Naive thymus-derived CD4-positive, alpha-beta T cell (primary cell): ENCODE results near the gene TMEM82. TPM values are rescaled to one million over a fixed set of nuclear protein-coding genes. Genes with fewer than 3 reads are reported as not detected.

Source experiments
- ATAC-seq: fragments of 150-1000 bp; cut with Tn5 transposase; 2 replicates; pipeline ENCODE4 v1.10.0; 2021; ENCODE audit warnings: mild to moderate bottlenecking, moderate library complexity
- CTCF ChIA-PET: fragments of 350-600 bp; sonication (Branson Sonifier 250); formaldehyde crosslinking; loops from one replicate; lab custom pipeline; 2021; ENCODE audit warnings: antibody characterized with exemption; lab: Charles Lee
- POLR2A ChIA-PET: fragments of 350-600 bp; sonication (Branson Sonifier 250); formaldehyde crosslinking; loops from one replicate; lab custom pipeline; 2021; ENCODE audit warnings: antibody characterized with exemption, inconsistent platforms; lab: Charles Lee
- DNase-seq, 9 donors: peaks; one replicate each; pipeline versions ENCODE4 v3.0.0 to v3.0.0-alpha.2; 2020 to 2022; ENCODE audit warnings: mixed read lengths in 1 of 9
- H3K27ac ChIP-seq: one replicate; pipeline ENCODE4 v1.7.0; 2013; ENCODE audit warnings: mild to moderate bottlenecking, low read depth, low read length, moderate library complexity
- H3K27me3 ChIP-seq, 2 donors: one replicate each; pipeline ENCODE4 v1.7.0; 2013; ENCODE audit warnings: low read length in 2 of 2, mild to moderate bottlenecking in 2 of 2, moderate library complexity in 2 of 2; ENCODE audit not compliant: control insufficient read depth in 2 of 2, insufficient read depth in 2 of 2
- H3K36me3 ChIP-seq, 3 experiments: 1 replicate in 2 of 3; 2 replicates in 1 of 3; pipeline ENCODE4 v1.7.0; 2013; ENCODE audit warnings: low read length in 3 of 3, mild to moderate bottlenecking in 3 of 3, moderate library complexity in 1 of 3; ENCODE audit not compliant: insufficient read depth in 3 of 3, control insufficient read depth in 2 of 3
- H3K4me1 ChIP-seq, 2 donors: one replicate each; pipeline ENCODE4 v1.7.0; 2013; ENCODE audit warnings: low read length in 2 of 2, mild to moderate bottlenecking in 2 of 2, moderate library complexity in 1 of 2; ENCODE audit not compliant: control insufficient read depth in 2 of 2, insufficient read depth in 2 of 2
- H3K4me3 ChIP-seq: 2 replicates; pipeline ENCODE4 v1.7.0; 2013; ENCODE audit warnings: mild to moderate bottlenecking, low read length
- H3K9me3 ChIP-seq, 3 experiments: 1 replicate in 2 of 3; 2 replicates in 1 of 3; pipeline ENCODE4 v1.7.0; 2013; ENCODE audit warnings: low read length in 3 of 3; ENCODE audit not compliant: control insufficient read depth in 2 of 3
- H3K27ac Mint-ChIP-seq, 9 donors: one replicate each; pipeline ENCODE4 v1.8.0; 2020 to 2022; ENCODE audit warnings: mixed read lengths in 9 of 9, mild to moderate bottlenecking in 8 of 9, moderate library complexity in 5 of 9, inconsistent platforms in 2 of 9
- H3K27me3 Mint-ChIP-seq, 5 donors: one replicate each; pipeline ENCODE4 v1.8.0; 2021 to 2022; ENCODE audit warnings: mixed read lengths in 5 of 5, mild to moderate bottlenecking in 1 of 5
- H3K36me3 Mint-ChIP-seq, 5 donors: one replicate each; pipeline ENCODE4 v1.8.0; 2020 to 2022; ENCODE audit warnings: mixed read lengths in 5 of 5, mild to moderate bottlenecking in 3 of 5, inconsistent platforms in 1 of 5
- H3K4me1 Mint-ChIP-seq, 7 donors: one replicate each; pipeline ENCODE4 v1.8.0; 2020 to 2022; ENCODE audit warnings: mixed read lengths in 7 of 7, mild to moderate bottlenecking in 3 of 7, inconsistent platforms in 1 of 7
- H3K4me3 Mint-ChIP-seq, 10 donors: one replicate each; pipeline ENCODE4 v1.8.0; 2020 to 2022; ENCODE audit warnings: mild to moderate bottlenecking in 10 of 10, mixed read lengths in 10 of 10, moderate library complexity in 6 of 10, inconsistent platforms in 2 of 10
- H3K9me3 Mint-ChIP-seq, 11 donors: one replicate each; pipeline ENCODE4 v1.8.0; 2020 to 2022; ENCODE audit warnings: mixed read lengths in 11 of 11, mild to moderate bottlenecking in 4 of 11, inconsistent platforms in 1 of 11, moderate library complexity in 1 of 11
- intact Hi-C, 2 donors: fragments of 100-400 bp; cut with micrococcal nuclease; formaldehyde crosslinking; loops; one replicate each; pipeline ENCODE4 v1.15.1; 2023
- polyA plus RNA-seq, 2 donors: library from polyadenylated mRNA; unstranded; fragments of 300-500 nt; fragmentation: Illumina TruSeq; gene quantifications; one replicate each; pipeline ENCODE4 v1.2.3, GENCODE V29; 2021
- total RNA-seq, 6 experiments: library from RNA in 5 of 6; stranded (reverse) in 5 of 6; gene quantifications; 1 replicate in 5 of 6; 2 replicates in 1 of 6; pipeline ENCODE4 v1.2.3 and lab custom pipeline; 2021 to 2026

Gene TMEM82
- total and polyA plus RNA-seq, 7 experiments from 2014 or later = not detected

- H3K4me1 Mint-ChIP-seq = peaks cover 5 to 7% (median 6%) of the 10 kb centered on the region in 7 donors
- H3K36me3 Mint-ChIP-seq = no peaks in the 10 kb centered on the region
- ATAC-seq (no peak), DNase-seq (no peak)
- Histone ChIP-seq H3K9me3 (no peaks in the 10 kb centered on the region), H3K36me3 (no peaks in the 10 kb centered on the region), H3K4me3 (no peak overlapping the region), H3K4me1 (no peaks in the 10 kb centered on the region), H3K27ac (no peak overlapping the region), H3K27me3 (no peaks in the 10 kb centered on the region)
- POLR2A ChIA-PET = no interaction called here
- intact Hi-C loops = loop anchor here in 1 of 2 donors (5.0 kb wide), 1 partner anchor 167 kb away; no protein-coding TSS in a partner anchor
- H3K9me3 Mint-ChIP-seq = no peaks in the 10 kb centered on the region
- no peak overlapping the region for H3K27ac Mint-ChIP-seq
- no peak overlapping the region for H3K4me3 Mint-ChIP-seq
- CTCF ChIA-PET = no interaction called here
- no peaks in the 10 kb centered on the region for H3K27me3 Mint-ChIP-seq
Observed at GRCh38 chr1:15744122-15744679, 1.9 kb downstream of the TMEM82 start.

- no peaks in the 10 kb centered on the region for H3K4me1 Mint-ChIP-seq
- Histone ChIP-seq H3K27ac (no peak overlapping the region), H3K27me3 (no peaks in the 10 kb centered on the region), H3K4me1 (no peaks in the 10 kb centered on the region), H3K36me3 (no peaks in the 10 kb centered on the region), H3K9me3 (no peaks in the 10 kb centered on the region), H3K4me3 (no peak overlapping the region)
- H3K36me3 Mint-ChIP-seq = no peaks in the 10 kb centered on the region
- no peak overlapping the region for H3K4me3 Mint-ChIP-seq
- intact Hi-C loops = no loop called here
- no peak overlapping the region for H3K27ac Mint-ChIP-seq
- ATAC-seq (no peak), DNase-seq (no peak)
- H3K27me3 Mint-ChIP-seq = peaks cover 0 to 9% (median 0%) of the 10 kb centered on the region in 5 donors
- no peaks in the 10 kb centered on the region for H3K9me3 Mint-ChIP-seq
- ChIA-PET CTCF (no interaction called here), POLR2A (no interaction called here)
Observed at GRCh38 chr1:15747378-15747777, 5.1 kb downstream of the TMEM82 start.

- Histone ChIP-seq H3K27ac (no peak overlapping the region), H3K36me3 (no peaks in the 10 kb centered on the region), H3K27me3 (no peaks in the 10 kb centered on the region), H3K9me3 (no peaks in the 10 kb centered on the region), H3K4me1 (no peaks in the 10 kb centered on the region), H3K4me3 (no peak overlapping the region)
- ChIA-PET POLR2A (no interaction called here), CTCF (no interaction called here)
- intact Hi-C loops = no loop called here
- Mint-ChIP-seq H3K4me3 (no peak overlapping the region), H3K4me1 (no peaks in the 10 kb centered on the region), H3K27ac (no peak overlapping the region), H3K9me3 (no peaks in the 10 kb centered on the region), H3K27me3 (peaks cover 0 to 9% (median under 1%) of the 10 kb centered on the region in 5 donors), H3K36me3 (no peaks in the 10 kb centered on the region)
- DNase-seq (no peak), ATAC-seq (no peak)
Observed at GRCh38 chr1:15748264-15748663, 6.0 kb downstream of the TMEM82 start.

GRCh38 chr1:15748690-15749398, 6.5 kb downstream of the TMEM82 start:
- Histone ChIP-seq H3K9me3 (no peaks in the 10 kb centered on the region), H3K27ac (no peak overlapping the region), H3K27me3 (no peaks in the 10 kb centered on the region), H3K4me3 (no peak overlapping the region), H3K4me1 (no peaks in the 10 kb centered on the region), H3K36me3 (no peaks in the 10 kb centered on the region)
- Mint-ChIP-seq H3K27ac (no peak overlapping the region), H3K36me3 (no peaks in the 10 kb centered on the region), H3K4me1 (no peaks in the 10 kb centered on the region), H3K27me3 (peaks cover 0 to 13% (median 4%) of the 10 kb centered on the region in 5 donors), H3K9me3 (no peaks in the 10 kb centered on the region), H3K4me3 (no peak overlapping the region)
- intact Hi-C loops = no loop called here
- DNase-seq = no peak
- ChIA-PET CTCF (no interaction called here), POLR2A (interaction anchor here (0.6 kb wide), 1 partner anchor 227 kb away, joined by 4 read pairs; the partner anchor contains the start of gene ZBTB17)
- no peak for ATAC-seq

GRCh38 chr1:15749399-15750291, 7.3 kb downstream of the TMEM82 start:
- H3K9me3 ChIP-seq = no peaks in the 10 kb centered on the region
- Mint-ChIP-seq H3K27me3 (peaks cover 0 to 13% (median 4%) of the 10 kb centered on the region in 5 donors), H3K36me3 (no peaks in the 10 kb centered on the region), H3K27ac (no peak overlapping the region), H3K4me1 (no peaks in the 10 kb centered on the region), H3K9me3 (no peaks in the 10 kb centered on the region), H3K4me3 (no peak overlapping the region)
- no peaks in the 10 kb centered on the region for H3K27me3 ChIP-seq
- no peaks in the 10 kb centered on the region for H3K4me1 ChIP-seq
- CTCF ChIA-PET = no interaction called here
- DNase-seq = no peak
- H3K36me3 ChIP-seq = no peaks in the 10 kb centered on the region
- POLR2A ChIA-PET = interaction anchor here (0.6 kb wide), 1 partner anchor 226 kb away, joined by 4 read pairs; the partner anchor contains the start of gene ZBTB17
- H3K4me3 ChIP-seq = no peak overlapping the region
- no peak for ATAC-seq
- H3K27ac ChIP-seq = no peak overlapping the region
- intact Hi-C loops = no loop called here

GRCh38 chr1:15750924-15751323, 8.6 kb downstream of the TMEM82 start:
- H3K27me3 ChIP-seq = no peaks in the 10 kb centered on the region
- ATAC-seq = no peak
- H3K9me3 Mint-ChIP-seq = peaks cover 0 to 1% (median 0%) of the 10 kb centered on the region in 11 donors
- peaks cover 6 to 24% (median 9%) of the 10 kb centered on the region in 5 donors for H3K27me3 Mint-ChIP-seq
- no peaks in the 10 kb centered on the region for H3K4me1 ChIP-seq
- H3K27ac Mint-ChIP-seq = no peak overlapping the region
- H3K9me3 ChIP-seq = no peaks in the 10 kb centered on the region
- H3K4me3 Mint-ChIP-seq = no peak overlapping the region
- peaks cover 0 to 8% (median under 1%) of the 10 kb centered on the region in 7 donors for H3K4me1 Mint-ChIP-seq
- no peak overlapping the region for H3K27ac ChIP-seq
- POLR2A ChIA-PET = no interaction called here
- no peak for DNase-seq
- intact Hi-C loops = no loop called here
- H3K36me3 Mint-ChIP-seq = no peaks in the 10 kb centered on the region
- no peak overlapping the region for H3K4me3 ChIP-seq
- no peaks in the 10 kb centered on the region for H3K36me3 ChIP-seq
- CTCF ChIA-PET = no interaction called here
